HEK293 (cell line): ENCODE measurements around the gene PHC3.

Experiments
- ATF2 ChIP-seq: fragments of 450-650 bp; formaldehyde crosslinking; IDR thresholded peaks from 2 replicates; pipeline ENCODE4 v1.5.1; 2016; ENCODE audit warnings: missing biosample characterization, missing genetic modification characterization, low read depth
- KLF16 ChIP-seq: fragments of 450-650 bp; formaldehyde crosslinking; IDR thresholded peaks from 2 replicates; pipeline ENCODE4 v1.5.1; 2017; ENCODE audit warnings: missing biosample characterization, missing genetic modification characterization
- SETDB1 ChIP-seq: IDR thresholded peaks from one replicate; pipeline ENCODE4 v1.6.1; 2017; ENCODE audit warnings: mild to moderate bottlenecking, low read length, moderate library complexity, mixed read lengths; ENCODE audit not compliant: insufficient read length
- TSHZ1 ChIP-seq: fragments of 450-650 bp; formaldehyde crosslinking; IDR thresholded peaks from 2 replicates; pipeline ENCODE4 v1.5.1; 2016; ENCODE audit warnings: missing biosample characterization, missing genetic modification characterization, borderline replicate concordance
- ZBTB8A ChIP-seq: fragments of 450-650 bp; formaldehyde crosslinking; IDR thresholded peaks from 2 replicates; pipeline ENCODE4 v1.5.1; 2016; ENCODE audit warnings: missing biosample characterization, missing genetic modification characterization
- ZFP3 ChIP-seq: fragments of 450-650 bp; formaldehyde crosslinking; IDR thresholded peaks from 2 replicates; pipeline ENCODE4 v1.5.1; 2016; ENCODE audit warnings: low read depth, missing biosample characterization, missing genetic modification characterization
- ZNF423 ChIP-seq: fragments of 450-650 bp; formaldehyde crosslinking; IDR thresholded peaks from 2 replicates; pipeline ENCODE4 v1.5.1; 2016; ENCODE audit warnings: missing biosample characterization, missing genetic modification characterization
- ZNF514 ChIP-seq: fragments of 450-650 bp; formaldehyde crosslinking; IDR thresholded peaks from 2 replicates; pipeline ENCODE4 v1.5.1; 2016; ENCODE audit warnings: missing biosample characterization, missing genetic modification characterization
- ZNF560 ChIP-seq: fragments of 450-650 bp; formaldehyde crosslinking; IDR thresholded peaks from 2 replicates; pipeline ENCODE4 v1.5.1; 2017; ENCODE audit warnings: missing biosample characterization, missing genetic modification characterization, borderline replicate concordance
- ZNF670 ChIP-seq: fragments of 450-650 bp; formaldehyde crosslinking; IDR thresholded peaks from 2 replicates; pipeline ENCODE4 v1.5.1; 2016; ENCODE audit warnings: missing biosample characterization, missing genetic modification characterization, low read depth
- TF ChIP-seq, protein P1 (sequence below): fragments of 450-650 bp; formaldehyde crosslinking; IDR thresholded peaks from 2 replicates; pipeline ENCODE4 v1.5.1; 2016; ENCODE audit warnings: missing biosample characterization, missing genetic modification characterization

- TF ChIP-seq, protein P1, sequence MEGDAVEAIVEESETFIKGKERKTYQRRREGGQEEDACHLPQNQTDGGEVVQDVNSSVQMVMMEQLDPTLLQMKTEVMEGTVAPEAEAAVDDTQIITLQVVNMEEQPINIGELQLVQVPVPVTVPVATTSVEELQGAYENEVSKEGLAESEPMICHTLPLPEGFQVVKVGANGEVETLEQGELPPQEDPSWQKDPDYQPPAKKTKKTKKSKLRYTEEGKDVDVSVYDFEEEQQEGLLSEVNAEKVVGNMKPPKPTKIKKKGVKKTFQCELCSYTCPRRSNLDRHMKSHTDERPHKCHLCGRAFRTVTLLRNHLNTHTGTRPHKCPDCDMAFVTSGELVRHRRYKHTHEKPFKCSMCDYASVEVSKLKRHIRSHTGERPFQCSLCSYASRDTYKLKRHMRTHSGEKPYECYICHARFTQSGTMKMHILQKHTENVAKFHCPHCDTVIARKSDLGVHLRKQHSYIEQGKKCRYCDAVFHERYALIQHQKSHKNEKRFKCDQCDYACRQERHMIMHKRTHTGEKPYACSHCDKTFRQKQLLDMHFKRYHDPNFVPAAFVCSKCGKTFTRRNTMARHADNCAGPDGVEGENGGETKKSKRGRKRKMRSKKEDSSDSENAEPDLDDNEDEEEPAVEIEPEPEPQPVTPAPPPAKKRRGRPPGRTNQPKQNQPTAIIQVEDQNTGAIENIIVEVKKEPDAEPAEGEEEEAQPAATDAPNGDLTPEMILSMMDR = no peak
- TF ChIP-seq ZNF670 (tag by site-specific recombination) (no peak), ZNF423 (tag by site-specific recombination) (no peak), ATF2 (tag by site-specific recombination) (no peak), ZBTB8A (tag by site-specific recombination) (no peak), TSHZ1 (tag by site-specific recombination) (no peak), ZNF560 (tag by site-specific recombination) (no peak), KLF16 (tag by site-specific recombination) (no peak), ZNF514 (no peak), ZFP3 (no peak), SETDB1 (no peak)
Measured at GRCh38 chr3:170225166-170225565, 43.6 kb upstream of the PHC3 start.
